OCI-LY7 (cell line): ENCODE results near the gene NNT.

Experiments used
- CTCF ChIP-seq: fragments of 200-600 bp; sonication (generic); conservative IDR thresholded peaks from 2 replicates; pipeline ENCODE4 v1.5.1; 2014; ENCODE audit warnings: mild to moderate bottlenecking, antibody characterized with exemption, low read length, moderate library complexity, mixed read lengths
- EZH2phosphoT487 ChIP-seq: fragments of 200-600 bp; sonication (generic); IDR thresholded peaks from 2 replicates; pipeline ENCODE4 v1.6.1; 2018; ENCODE audit warnings: low read depth, borderline replicate concordance, mild to moderate bottlenecking, mixed run types, antibody characterized with exemption, low read length, moderate library complexity, mixed read lengths

DNA sequence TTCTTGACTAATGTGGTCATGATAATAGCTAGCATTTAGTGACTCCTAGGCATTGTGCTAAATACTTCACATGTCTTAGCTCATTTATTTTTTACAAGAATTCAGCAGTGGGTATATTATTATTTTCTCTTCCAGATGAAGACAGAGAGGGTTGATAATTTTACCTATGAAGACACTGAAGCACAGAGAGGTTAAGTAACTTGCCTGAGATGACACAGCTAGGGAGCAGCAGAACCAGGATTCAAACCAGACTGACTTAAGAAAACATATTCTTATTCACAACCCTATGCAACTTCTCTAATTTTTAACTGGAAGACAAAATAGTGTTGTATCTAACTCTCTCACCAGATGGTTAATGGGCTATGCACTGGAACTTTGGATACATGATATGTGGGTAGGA, 44.8 kb downstream of the NNT start:
- no peak for TF ChIP-seq CTCF
- TF ChIP-seq EZH2phosphoT487, result no peak
